Hematopoietic multipotent progenitor cell treated with erythropoietin and hydrocortisone succinate and interleukin-3 and kit ligand, for 6 days (in vitro differentiated cells): ENCODE data around the gene MECP2.
A peak's percentile ranks its signal among the peaks of the same experiment; 100 is the strongest.
"Not testable (repeated sequence)": the region's sequence is repeated elsewhere in the genome, so short reads cannot be mapped to it uniquely, and the experiment has no call there.

Experiments used
- DNase-seq: peaks from one replicate; pipeline ENCODE4 v3.0.0-alpha.2; 2015

The MECP2 gene

GRCh38 chrX:154097589-154098541 lies at the start of gene MECP2:
Gene MECP2, minus strand, starts transcription at chrX:154097717.
- peak; percentile 94 for DNase-seq

GRCh38 chrX:154144010-154144409 lies 46.5 kb upstream of the MECP2 start, which contains the start of gene OPN1LW:
Gene OPN1LW, plus strand, starts transcription at chrX:154144243. Its CDS starts 41 bp downstream, at chrX:154144284.
- not testable (repeated sequence) for DNase-seq

- no peak for DNase-seq
These were observed 45.6 kb upstream of the MECP2 start for GRCh38 chrX:154142950-154143745.

- no peak for DNase-seq
These were observed 44.9 kb upstream of the MECP2 start for GRCh38 chrX:154142386-154142785.

- no peak for DNase-seq
These were observed 43.2 kb upstream of the MECP2 start for GRCh38 chrX:154140742-154141141.

- no peak for DNase-seq
These were observed 42.7 kb upstream of the MECP2 start for GRCh38 chrX:154140206-154140605.

GRCh38 chrX:154138857-154139256 lies 41.3 kb upstream of the MECP2 start:
- DNase-seq, result no peak

GRCh38 chrX:154136627-154137161 lies 39.2 kb upstream of the MECP2 start:
- peak; percentile 75 for DNase-seq

GRCh38 chrX:154135458-154136229 lies 38.1 kb upstream of the MECP2 start:
- DNase-seq, result no peak

- no peak for DNase-seq
These were observed 34.8 kb upstream of the MECP2 start for GRCh38 chrX:154132366-154132765.

- DNase-seq, result no peak
These were observed 34.4 kb upstream of the MECP2 start for GRCh38 chrX:154131955-154132354.

GRCh38 chrX:154126101-154126500 lies 28.6 kb upstream of the MECP2 start:
- DNase-seq, result no peak

GRCh38 chrX:154125391-154126040 lies 28.0 kb upstream of the MECP2 start:
- peak; percentile 64 for DNase-seq

- peak; percentile 78 for DNase-seq
These were observed 26.0 kb upstream of the MECP2 start for GRCh38 chrX:154123241-154124219.

- no peak for DNase-seq
These were observed 24.4 kb upstream of the MECP2 start for GRCh38 chrX:154121961-154122360.

GRCh38 chrX:154121207-154121606 lies 23.7 kb upstream of the MECP2 start:
- DNase-seq, result no peak

- DNase-seq, result no peak
These were observed 23.1 kb upstream of the MECP2 start for GRCh38 chrX:154120567-154120966.

- DNase-seq, result no peak
These were observed 20.0 kb upstream of the MECP2 start for GRCh38 chrX:154117566-154117965.

- DNase-seq, result no peak
These were observed 19.1 kb upstream of the MECP2 start for GRCh38 chrX:154116426-154117211.

GRCh38 chrX:154115750-154116149 lies 18.2 kb upstream of the MECP2 start:
- DNase-seq, result no peak
